ENCODE results near the gene ACTA2.
A peak's percentile ranks its signal among the peaks of the same experiment; 100 is the strongest.
"Not testable (repeated sequence)": the region's sequence is repeated elsewhere in the genome, so short reads cannot be mapped to it uniquely, and the experiment has no call there.

ACTA2 gene

DNA sequence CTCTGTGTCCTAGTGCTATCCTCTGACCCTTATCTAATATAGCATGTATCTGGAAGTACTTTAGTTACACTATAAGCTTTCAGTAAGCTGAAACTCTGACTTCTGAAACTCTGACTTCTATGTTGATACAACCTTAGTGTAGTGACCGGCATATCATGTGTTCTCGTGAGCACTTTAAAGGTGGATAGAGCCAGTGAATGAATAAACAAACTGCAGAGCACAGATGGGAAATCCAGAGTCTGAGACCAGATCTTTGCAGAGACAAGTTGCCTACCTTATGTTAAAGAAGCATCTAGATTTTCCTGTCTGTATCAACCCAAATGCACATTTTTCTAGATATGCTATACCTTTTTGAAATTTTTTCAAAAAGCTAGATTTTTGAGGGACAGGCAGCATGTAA is 3.5 kb downstream of the ACTA2 start:
- no peak for DNase-seq

DNA sequence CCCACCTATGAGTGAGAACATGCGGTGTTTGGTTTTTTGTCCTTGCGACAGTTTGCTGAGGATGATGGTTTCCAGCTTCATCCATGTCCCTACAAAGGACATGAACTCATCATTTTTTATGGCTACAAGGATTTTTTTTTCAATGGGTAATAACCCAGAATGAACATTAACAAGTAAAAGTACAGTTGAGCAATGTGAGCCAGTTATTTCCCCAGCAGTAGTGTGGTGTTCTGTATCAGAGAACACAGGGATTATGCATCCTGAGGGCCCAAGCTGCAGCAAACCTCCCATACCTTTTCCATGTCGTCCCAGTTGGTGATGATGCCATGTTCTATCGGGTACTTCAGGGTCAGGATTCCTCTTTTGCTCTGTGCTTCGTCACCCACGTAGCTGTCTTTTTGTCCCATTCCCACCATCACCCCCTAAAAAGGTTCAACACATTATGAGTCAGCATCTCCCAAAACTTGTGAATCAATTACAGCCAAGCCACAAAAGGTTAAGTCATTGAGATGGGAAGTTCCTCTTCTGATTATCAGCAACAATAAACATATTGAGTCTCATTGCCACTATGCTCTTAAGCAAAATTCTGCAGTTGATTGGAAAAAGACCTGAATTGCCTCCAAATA is 5.5 kb downstream of the ACTA2 start:
- DNase-seq = no peak

DNA sequence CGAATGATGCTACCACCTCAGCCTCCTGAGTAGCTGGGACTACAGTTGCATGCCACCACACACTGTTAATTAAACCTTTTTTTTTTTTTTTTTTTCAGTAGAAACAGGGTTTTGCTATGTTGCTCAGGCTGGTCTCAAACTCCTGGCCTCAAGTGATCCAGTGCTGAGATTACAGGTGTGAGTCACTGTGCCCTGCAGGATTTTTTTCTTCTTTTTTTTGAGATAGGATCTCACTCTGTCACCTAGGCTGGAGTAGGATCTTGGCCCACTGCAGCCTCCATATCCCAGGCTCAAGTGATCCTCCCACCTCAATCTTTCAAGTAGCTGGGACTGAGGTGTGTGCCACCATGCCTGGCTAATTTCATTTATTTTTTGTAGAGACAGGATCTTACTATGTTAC is 6.4 kb downstream of the ACTA2 start:
- no peak for DNase-seq

DNA sequence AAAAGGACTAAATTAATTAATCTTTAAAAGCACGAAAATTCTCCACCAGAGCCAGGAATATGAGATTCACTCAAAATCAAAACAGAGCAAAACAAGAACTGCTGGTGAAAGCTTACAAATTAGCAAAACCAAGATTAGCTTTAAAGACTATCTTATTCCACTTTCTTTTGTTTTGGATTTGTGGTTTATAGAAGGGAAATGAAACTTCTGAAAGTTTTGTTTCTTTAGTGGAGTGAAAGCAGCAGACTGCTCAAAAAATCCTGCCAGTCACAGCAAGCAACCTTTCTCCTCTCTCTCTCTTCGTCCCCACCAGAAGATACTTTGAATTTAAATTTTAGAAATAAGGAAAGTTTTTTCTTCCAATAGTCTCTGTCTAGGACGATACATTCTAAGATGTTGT is 7.8 kb downstream of the ACTA2 start:
- no peak for DNase-seq

DNA sequence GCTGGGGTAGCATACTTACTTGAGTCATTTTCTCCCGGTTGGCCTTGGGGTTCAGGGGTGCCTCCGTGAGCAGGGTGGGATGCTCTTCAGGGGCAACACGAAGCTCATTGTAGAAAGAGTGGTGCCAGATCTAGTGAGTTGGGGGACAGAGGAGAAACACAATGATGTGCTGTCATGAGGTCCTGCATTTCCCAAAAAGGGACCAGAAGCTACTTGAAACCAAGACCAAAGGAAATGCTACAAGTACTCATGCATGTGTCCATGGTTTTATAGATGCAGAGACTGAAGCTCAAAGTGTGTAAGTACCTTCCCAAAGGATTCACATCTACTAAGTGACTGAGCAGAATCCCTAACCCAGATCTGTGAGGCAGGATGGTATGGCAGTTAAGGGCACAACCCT is 8.8 kb downstream of the ACTA2 start:
- DNase-seq = no peak

DNA sequence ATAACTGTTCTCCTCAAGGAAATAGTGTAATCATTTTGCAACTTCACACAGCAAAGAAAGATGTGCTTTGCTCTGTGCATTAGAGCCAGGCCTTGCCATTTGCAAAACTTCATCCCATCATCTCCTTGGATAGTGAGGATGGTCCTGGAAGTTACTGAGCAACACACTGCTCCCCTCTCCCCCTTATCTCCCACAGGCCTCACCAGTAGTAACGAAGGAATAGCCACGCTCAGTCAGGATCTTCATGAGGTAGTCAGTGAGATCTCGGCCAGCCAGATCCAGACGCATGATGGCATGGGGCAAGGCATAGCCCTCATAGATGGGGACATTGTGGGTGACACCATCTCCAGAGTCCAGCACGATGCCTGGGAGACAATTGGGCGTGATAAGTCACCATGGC is 11.5 kb downstream of the ACTA2 start:
- no peak for DNase-seq

DNA sequence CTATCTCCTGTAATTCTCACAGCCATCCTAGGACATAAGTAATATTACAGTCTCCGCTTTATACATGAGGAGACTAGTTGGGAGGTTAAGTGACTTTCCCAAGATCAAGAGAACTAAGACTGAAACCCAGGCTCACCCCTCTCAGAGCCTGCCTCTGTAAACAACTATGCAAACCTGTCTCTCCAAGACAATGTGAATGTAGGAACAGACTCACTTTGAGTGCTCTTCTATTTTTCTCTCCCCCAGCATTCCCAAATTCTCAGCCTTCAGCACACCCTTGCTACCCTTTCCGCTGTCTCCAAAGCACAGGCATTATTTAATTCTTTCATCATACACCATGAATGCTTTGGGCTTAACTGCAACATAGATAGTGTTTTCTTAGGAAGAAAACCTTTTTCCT is 13.6 kb downstream of the ACTA2 start:
- DNase-seq = no peak

DNA sequence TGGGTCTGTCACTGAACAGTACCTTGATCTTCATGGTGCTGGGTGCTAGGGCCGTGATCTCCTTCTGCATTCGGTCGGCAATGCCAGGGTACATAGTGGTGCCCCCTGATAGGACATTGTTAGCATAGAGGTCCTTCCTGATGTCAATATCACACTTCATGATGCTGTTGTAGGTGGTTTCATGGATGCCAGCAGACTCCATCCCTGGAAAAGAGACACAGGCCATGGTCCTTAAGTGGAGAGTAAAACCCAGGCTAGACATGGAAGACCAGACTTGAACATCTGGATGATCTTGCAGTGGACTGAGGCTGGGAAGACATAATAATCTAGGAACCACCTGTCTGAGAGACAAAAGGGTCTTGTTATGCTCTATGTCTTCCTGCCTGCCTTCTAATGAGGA is 14.5 kb downstream of the ACTA2 start:
- no peak for DNase-seq

DNA sequence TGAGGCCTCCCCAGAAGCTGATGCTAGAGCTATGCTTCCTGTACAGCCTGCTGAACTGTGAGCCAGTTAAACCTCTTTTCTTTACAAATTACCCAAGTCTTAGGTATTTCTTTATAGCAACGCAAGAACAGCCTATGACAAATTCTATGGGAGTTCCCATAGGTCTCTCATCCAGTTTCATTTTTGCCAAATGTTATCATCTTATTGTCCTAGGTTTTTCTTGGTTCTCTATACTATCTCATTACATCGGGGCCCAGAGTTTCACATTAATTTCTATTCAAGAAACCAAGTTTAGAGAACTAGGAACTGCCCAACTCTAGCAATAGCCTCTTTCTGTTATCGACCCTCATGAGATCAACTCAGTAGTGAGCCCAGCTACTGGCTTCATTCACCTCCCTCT is 15.9 kb downstream of the ACTA2 start:
- no peak for DNase-seq

DNA sequence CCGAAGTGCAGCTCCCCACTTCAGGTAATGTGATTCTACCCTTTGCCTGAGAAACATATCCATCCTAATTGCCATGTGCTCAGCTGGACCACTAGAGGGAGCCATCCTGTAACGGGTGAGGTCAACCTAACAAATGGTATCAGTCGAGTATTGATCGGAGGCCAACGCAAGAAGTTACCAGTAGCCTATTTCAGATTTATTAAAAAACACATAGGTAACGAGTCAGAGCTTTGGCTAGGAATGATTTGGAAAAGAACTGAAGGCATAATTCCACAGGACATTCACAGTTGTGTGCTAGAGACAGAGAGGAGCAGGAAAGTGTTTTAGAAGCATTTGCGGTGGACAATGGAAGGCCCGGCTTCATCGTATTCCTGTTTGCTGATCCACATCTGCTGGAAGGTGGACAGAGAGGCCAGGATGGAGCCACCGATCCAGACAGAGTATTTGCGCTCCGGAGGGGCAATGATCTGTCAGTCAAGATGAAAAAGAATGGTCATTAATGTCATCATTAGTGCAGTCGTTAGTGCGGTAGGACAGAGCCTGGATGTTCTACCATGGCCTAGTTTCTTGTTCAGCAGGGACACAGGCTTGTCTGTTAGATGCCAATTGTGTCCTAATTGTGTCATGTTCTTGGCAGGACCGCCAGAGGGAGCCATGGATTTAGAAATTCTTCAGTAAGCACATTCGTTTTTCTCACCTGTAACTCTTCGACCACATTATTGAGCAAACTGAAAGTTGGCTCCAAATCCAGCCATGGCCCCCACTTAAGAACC is 17.5 kb downstream of the ACTA2 start:
- DNase-seq = peak; percentile 78

DNA sequence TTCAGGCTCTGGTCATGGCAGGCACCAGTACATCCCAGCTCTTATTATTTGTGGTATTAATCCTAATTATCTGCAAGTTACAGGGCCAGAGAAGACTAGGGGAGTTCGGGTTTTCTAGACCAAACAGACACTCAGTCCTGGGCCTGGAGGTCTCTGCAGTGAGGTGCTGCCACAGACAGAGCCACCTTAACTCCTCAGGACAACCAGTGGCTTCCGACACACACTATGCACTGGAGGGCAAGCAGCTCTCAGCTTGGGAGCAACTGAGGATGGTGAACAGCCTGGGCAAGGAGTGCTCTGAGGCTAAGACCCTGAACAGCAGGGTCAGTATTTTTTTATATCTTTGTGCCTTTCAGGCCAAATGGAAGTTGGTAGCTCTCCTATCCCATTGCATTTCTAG is 19.0 kb downstream of the ACTA2 start:
- DNase-seq = no peak

DNA sequence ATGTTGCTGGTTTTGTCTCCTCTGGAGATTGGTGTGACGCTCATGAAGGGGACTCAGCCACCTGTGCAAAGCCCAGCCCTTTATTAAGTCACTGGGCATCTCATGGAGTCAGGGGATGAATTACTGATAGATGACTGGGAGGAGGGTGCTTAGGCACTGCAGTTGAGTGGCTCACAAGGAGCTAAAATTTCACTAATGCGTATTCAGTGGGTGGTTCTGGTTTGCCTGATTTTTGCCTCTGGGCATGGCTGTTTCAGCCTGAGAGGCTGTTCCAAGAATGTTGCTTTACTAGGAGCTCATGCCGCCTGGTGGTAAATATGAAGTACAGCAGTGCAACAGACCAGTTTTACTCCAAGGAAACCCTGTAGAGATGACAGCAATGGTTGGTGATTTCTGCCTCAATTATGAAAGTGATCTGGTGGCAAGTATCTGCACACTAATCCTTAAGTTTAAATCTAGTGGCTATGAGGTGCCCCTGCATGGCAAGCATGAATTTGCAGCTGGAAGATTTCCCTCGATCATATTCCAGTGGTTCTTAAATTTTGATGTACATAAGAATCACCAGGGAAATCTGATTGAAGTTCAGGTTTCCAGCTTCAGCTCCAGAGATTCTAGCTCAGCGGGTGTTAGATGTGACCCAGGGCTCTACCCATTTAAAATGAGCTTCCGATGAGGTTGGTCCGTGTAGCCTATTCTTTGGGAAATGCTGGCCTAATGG is 19.9 kb downstream of the ACTA2 start:
- DNase-seq = peak; percentile 92

DNA sequence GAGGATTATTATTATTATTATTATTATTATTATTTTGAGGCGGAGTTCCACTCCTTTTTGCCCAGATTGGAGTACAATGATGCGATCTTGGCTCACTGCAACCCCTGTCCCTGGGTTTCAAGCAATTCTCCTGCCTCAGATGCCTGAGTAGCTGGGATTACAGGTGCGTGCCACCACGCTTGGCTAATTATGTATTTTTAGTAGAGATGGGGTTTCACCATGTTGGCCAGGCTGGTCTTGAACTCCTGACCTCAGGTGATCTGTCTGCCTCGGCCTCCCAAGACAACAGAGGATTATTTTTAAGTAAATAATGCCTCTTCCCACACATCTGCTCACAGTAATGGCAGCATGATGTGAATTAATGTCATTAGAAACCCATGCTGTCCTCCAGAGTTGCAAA is 20.5 kb downstream of the ACTA2 start:
- DNase-seq = not testable (repeated sequence)

DNA sequence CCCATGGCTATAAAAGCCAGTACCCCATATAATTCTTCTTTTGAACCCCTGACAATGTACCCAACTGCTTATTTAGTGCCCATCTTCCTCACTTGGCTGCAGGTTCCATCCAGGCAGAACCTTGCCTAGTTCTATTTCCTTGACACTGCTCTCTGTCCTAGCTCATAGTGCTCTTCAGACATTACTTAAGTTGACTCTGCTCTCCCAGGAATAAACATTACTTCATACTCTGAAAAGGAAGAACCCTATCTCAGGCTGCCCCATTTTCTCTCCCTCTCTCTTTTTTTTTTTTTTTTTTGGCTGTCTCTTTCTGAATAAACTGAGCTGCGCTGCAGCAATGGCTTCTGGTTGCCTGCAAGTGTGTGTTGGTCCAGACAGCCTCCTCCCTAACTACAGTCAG is 21.0 kb downstream of the ACTA2 start:
- no peak for DNase-seq

DNA sequence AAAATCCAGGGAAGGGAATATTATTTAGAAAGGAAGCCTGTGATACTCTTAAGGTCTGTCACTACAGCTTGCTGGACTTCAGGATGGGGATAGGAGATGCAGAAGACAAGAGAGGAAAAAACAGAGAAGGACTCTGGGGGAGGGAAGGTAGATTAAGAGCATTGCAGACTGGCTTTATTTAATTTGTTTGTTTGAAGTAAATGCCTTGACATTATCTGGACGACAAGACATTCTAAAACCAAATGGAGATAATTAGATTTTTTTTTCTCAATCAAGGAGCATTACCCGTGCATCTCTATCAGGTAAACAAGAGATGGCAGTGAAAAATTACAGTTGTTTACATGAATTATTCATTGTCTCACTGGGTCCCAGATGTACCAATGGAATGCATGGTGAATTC is 24.3 kb downstream of the ACTA2 start:
- no peak for DNase-seq

DNA sequence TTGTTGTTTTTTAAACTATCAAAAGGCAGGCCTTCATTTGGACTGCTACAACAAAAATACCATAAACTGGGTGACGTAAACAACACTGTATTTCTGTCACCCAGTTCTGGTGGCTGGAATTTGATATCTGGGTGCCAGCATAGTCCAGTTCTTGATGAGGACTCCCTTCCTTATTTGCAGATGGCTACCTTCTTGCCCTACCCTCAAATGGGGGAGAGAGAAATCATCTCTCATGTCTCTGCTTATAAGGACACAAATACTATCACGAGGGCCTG is 25.2 kb downstream of the ACTA2 start:
- DNase-seq = no peak

DNA sequence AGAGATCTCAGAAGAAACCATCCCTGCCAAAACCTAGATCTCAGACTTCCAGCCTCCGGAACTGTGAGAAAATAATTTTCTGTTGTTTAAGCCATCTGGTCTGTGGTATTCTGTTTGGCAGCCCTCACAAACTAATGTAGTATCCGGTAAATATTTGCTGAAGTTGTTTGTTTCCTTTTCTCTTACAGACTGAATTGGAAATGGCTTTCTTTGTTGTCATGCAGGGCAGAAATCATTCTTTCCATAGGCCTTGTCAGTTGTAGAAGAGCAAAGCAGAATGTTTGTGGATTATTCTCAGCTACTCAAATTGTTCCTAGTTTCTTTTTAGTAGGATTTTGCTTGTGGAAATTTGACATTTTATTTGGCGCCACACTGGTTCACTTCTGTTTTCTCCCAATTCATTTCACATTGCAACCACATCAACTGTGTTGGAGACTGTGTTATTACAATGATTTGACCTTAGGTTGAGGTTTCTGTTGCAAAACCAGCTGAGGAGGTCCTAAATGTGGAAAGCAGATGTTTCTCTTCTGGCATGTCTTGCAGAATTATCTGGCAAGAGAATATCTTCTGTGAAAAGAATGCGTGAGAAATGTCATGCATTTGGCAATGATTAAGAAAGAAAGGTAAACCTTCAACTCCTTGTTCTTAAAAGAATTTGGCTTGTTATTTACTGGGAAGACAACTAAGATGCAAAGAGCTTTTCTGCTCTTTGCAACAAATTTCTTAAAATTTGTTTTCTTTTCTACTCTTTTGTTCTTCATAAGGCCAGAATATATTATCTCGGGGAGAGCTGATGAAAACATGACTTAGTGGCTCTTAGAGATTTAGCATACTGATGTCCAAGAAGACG is 25.8 kb downstream of the ACTA2 start:
- peak; percentile 81 for DNase-seq

DNA sequence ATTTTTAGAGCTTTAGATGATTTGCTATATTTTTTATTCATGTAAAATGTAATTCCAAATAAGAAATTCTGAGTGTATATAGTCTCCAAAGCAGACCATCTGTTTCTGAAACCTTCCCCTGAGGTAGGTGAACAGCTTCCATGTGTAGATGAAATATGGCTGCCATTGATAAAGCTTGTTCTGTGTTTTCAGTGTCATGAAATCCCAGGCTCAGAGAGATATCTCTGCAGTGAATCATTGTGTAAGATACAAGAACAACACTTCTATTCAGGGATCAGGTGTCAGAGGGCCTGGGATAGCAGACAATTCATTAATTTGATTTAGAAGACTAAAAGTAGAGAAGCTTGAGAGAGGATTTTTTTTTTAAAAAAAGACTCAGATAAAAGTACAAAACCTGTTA is 29.1 kb downstream of the ACTA2 start:
- DNase-seq = no peak

DNA sequence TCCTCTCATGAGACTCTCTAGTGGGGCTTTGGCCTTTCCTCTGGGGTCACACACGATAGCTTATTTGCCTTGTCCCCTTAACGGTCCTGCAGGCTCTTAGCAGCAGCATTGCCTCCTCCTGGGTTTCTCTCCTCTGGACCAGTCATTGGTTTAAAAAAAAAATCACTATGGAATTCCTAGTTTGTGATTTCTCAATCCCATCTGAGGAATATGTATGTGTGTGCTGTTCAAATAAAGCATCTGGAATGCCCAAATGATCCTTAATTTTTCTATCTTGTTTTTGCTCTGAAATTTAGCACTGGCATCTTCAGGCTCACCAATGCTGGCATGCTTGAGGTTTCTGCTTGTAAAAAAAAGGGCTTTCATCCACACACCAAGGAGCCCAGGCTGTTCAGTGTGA is 30.5 kb downstream of the ACTA2 start:
- no peak for DNase-seq

DNA sequence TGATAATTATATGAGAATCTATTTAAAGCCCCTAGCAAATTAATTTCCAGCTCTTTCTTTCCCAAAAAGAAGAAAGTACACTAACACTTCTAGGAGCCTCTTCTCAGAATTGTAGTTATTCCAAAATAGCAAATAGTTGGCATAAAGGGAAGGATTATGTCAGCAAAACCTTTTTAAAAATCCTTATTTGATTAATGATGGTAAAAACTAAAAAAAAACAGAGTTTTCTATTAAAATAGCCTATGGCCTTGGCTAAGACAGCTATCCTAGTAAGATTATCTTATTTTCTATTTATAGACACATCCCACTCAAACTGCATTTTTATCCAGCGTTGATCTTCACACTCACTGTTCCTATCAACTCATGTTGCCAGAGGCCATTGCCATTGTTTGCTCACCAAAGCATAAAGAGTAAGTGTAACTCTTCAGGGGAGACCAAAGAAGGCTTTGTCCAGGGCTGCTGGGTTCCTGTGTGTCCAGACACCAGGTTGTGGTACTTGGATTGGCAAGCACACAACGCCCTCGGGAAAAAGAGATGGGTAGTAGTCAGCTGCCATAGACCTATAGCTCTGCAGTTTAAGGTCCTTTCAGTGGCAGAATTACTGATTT is 31.5 kb downstream of the ACTA2 start:
- no peak for DNase-seq

DNA sequence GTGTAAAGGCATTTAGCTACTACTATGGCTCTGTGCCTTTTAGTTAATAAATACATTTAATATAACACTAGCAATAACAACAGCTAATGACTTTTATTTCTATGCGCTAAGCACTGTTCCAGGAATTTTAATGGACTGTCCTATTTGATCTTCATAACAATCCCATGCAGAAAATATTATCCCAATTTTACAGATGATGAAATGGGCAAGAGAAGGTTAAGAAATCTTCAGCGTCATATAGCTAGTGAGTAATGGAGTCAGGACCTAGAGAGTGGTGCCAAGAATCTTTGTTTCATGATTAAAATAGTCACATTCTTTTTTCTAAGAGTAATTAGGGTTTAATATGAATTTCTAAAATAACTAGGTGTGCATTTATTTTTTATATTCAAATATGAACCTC is 32.4 kb downstream of the ACTA2 start:
- DNase-seq = peak; percentile 29

DNA sequence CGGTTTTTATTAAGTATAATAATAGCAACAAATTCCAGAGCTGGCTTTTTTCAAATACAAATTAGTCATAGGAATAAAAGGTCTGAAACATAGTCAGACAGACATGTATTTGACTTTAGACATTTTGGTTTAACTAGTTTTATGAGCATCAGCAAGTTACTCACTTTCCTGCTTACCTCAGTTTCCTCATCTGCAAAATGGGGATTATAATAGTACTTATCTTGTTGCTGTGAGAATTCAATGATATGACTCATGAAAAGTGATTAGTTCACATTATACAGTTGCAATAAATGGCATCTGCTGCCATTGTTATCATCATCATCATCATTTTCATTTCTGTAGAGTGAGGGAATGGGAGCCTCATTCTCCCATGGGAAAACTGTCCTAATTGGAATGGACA is 33.5 kb downstream of the ACTA2 start:
- DNase-seq = peak; percentile 11

All from EL (cell line).